D721Med (cell line): ENCODE data around the gene IP6K3.

ENCODE experiments used
- DNase-seq: peaks from one replicate; pipeline ENCODE4 v3.0.0; 2011; ENCODE audit warnings: low spot score; ENCODE audit not compliant: insufficient read length
- FAIRE-seq: peaks from 2 replicates; lab custom pipeline; 2011; peaks lifted over from hg19 to GRCh38; lab: Jason Lieb, UNC
- CTCF ChIP-seq: IDR thresholded peaks from 2 replicates; pipeline ENCODE4 v1.5.1; 2012; ENCODE audit warnings: mild to moderate bottlenecking, control low read depth; ENCODE audit not compliant: insufficient read depth; ENCODE audit errors: missing control alignments

Gene IP6K3

GRCh38 chr6:33771146-33772081, 24.7 kb upstream of the IP6K3 start:
- no peak for FAIRE-seq
- DNase-seq = peak; percentile 65
- TF ChIP-seq CTCF = peak; percentile 74

GRCh38 chr6:33770833-33771145, 24.1 kb upstream of the IP6K3 start:
- no peak for DNase-seq
- TF ChIP-seq CTCF = no peak
- FAIRE-seq = no peak

GRCh38 chr6:33770124-33770832, 23.6 kb upstream of the IP6K3 start:
- TF ChIP-seq CTCF = no peak
- DNase-seq (no peak), FAIRE-seq (no peak)

- FAIRE-seq = no peak
- TF ChIP-seq CTCF = no peak
- DNase-seq = no peak
Observed at GRCh38 chr6:33769248-33769821, 22.6 kb upstream of the IP6K3 start.

GRCh38 chr6:33768644-33769120, 22.0 kb upstream of the IP6K3 start:
- FAIRE-seq (no peak), DNase-seq (no peak)
- TF ChIP-seq CTCF = peak; percentile 70

GRCh38 chr6:33766921-33767907, 20.5 kb upstream of the IP6K3 start:
- FAIRE-seq (no peak), DNase-seq (no peak)
- TF ChIP-seq CTCF = no peak
